ENCODE results near the gene DNAJC5. TPM values are rescaled to one million over a fixed set of nuclear protein-coding genes. Genes with fewer than 3 reads are reported as not detected.

The DNAJC5 gene
- total RNA-seq, 1 experiment from 2014 or later: 28.5 TPM

DNA sequence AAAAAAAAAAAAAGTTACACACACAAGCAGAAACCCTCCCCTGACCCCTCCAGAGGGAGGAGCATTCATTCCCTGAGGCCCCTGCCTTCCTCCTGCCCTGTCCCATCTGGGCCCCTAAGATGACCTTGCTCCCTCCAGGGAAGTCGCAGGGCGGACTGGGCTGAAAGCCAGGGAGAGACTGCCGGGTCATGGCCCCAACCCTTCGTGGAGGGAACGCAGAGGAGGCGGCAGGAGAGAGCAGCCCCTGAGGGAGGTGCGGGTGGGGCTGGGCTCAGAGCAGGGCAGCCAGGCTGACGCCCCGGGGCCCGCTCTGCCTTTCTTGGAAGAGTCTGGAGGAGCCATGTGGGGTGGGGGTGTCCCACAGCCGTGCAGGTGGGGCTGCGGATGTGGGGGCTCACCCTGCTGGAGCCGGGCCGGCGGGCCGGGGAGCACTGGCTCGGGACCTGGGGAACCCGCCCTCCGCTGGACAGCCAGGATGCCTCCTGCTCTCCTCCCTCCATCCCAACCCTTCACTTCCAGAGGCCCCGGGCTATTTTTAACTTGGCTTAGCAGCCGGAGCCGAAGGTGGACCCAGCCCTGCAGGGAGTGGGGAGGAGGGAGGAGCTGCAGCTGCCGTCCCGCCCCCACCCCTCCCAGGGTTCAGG lies 48.7 kb upstream of the DNAJC5 start:
- DNase-seq (ENCODE audit: low spot score) (peak; percentile 70), ATAC-seq (peak; percentile 65)
- Mint-ChIP-seq H3K27ac (peak overlapping the region; percentile 88), H3K36me3 (no peaks in the 10 kb centered on the region), H3K27me3 (ENCODE audit: low read depth) (no peaks in the 10 kb centered on the region; the same call in none of the 2 replicates), H3K4me1 (peaks cover 24% of the 10 kb centered on the region), H3K9me3 (no peaks in the 10 kb centered on the region), H3K4me3 (peak overlapping the region; percentile 75)
- POLR2A ChIA-PET: interaction anchor here (0.5 to 1.0 kb wide), 3 partner anchors 9 to 1485 kb away, joined by 4 to 5 read pairs (median 4); no protein-coding TSS in a partner anchor
- CTCF ChIA-PET: interaction anchor here (0.6 to 3.0 kb wide), 6 partner anchors 9 to 308 kb away, joined by 3 to 19 read pairs (median 9); partner anchors contain the start of genes PTK6 and TPD52L2
- TF ChIP-seq, protein P1, sequence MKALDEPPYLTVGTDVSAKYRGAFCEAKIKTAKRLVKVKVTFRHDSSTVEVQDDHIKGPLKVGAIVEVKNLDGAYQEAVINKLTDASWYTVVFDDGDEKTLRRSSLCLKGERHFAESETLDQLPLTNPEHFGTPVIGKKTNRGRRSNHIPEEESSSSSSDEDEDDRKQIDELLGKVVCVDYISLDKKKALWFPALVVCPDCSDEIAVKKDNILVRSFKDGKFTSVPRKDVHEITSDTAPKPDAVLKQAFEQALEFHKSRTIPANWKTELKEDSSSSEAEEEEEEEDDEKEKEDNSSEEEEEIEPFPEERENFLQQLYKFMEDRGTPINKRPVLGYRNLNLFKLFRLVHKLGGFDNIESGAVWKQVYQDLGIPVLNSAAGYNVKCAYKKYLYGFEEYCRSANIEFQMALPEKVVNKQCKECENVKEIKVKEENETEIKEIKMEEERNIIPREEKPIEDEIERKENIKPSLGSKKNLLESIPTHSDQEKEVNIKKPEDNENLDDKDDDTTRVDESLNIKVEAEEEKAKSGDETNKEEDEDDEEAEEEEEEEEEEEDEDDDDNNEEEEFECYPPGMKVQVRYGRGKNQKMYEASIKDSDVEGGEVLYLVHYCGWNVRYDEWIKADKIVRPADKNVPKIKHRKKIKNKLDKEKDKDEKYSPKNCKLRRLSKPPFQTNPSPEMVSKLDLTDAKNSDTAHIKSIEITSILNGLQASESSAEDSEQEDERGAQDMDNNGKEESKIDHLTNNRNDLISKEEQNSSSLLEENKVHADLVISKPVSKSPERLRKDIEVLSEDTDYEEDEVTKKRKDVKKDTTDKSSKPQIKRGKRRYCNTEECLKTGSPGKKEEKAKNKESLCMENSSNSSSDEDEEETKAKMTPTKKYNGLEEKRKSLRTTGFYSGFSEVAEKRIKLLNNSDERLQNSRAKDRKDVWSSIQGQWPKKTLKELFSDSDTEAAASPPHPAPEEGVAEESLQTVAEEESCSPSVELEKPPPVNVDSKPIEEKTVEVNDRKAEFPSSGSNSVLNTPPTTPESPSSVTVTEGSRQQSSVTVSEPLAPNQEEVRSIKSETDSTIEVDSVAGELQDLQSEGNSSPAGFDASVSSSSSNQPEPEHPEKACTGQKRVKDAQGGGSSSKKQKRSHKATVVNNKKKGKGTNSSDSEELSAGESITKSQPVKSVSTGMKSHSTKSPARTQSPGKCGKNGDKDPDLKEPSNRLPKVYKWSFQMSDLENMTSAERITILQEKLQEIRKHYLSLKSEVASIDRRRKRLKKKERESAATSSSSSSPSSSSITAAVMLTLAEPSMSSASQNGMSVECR (CRISPR knock-in tag; IDR thresholded peaks at IDR 0.05; ENCODE audit: borderline replicate concordance): no peak; the same call in 1 of the 2 replicates
- no peak for TF ChIP-seq ZBTB21 (CRISPR knock-in tag; IDR thresholded peaks at IDR 0.05; ENCODE audit: borderline replicate concordance)
- TF ChIP-seq IRF2 (CRISPR knock-in tag; IDR thresholded peaks at IDR 0.05; ENCODE audit: borderline replicate concordance, low read depth): no peak
- TF ChIP-seq TCF7 (CRISPR knock-in tag; IDR thresholded peaks at IDR 0.05; ENCODE audit: low read depth): no peak
- TF ChIP-seq AR (CRISPR knock-in tag; IDR thresholded peaks at IDR 0.05): no peak
- peak; percentile 46; the same call in 1 of the 2 replicates for TF ChIP-seq FOXP1 (CRISPR knock-in tag; IDR thresholded peaks at IDR 0.05; ENCODE audit: borderline replicate concordance)
- TF ChIP-seq ZNF317 (CRISPR knock-in tag; IDR thresholded peaks at IDR 0.05; ENCODE audit: borderline replicate concordance, low read depth): no peak
- peak; percentile 81; the same call in 1 of the 2 replicates for TF ChIP-seq ZNF263 (CRISPR knock-in tag; IDR thresholded peaks at IDR 0.05; ENCODE audit: low read depth)
- TF ChIP-seq ESRRA (CRISPR knock-in tag; IDR thresholded peaks at IDR 0.05; ENCODE audit: borderline replicate concordance): no peak
- TF ChIP-seq CTCF (IDR thresholded peaks at IDR 0.05): no peak
- TF ChIP-seq ZNF232 (CRISPR knock-in tag; IDR thresholded peaks at IDR 0.05): no peak
- TF ChIP-seq, protein P2, sequence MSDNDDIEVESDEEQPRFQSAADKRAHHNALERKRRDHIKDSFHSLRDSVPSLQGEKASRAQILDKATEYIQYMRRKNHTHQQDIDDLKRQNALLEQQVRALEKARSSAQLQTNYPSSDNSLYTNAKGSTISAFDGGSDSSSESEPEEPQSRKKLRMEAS (CRISPR knock-in tag; IDR thresholded peaks at IDR 0.05): 0 out of 2 replicates have a peak, but pooled peaks have one; percentile 22
- TF ChIP-seq GABPB1 (CRISPR knock-in tag; IDR thresholded peaks at IDR 0.05): no peak
- TF ChIP-seq ZNF416 (CRISPR knock-in tag; IDR thresholded peaks at IDR 0.05): no peak
- TF ChIP-seq ZNF138 (CRISPR knock-in tag; conservative IDR thresholded peaks at IDR 0.05): no peak
- no peak for TF ChIP-seq ELF4 (CRISPR knock-in tag; IDR thresholded peaks at IDR 0.05; ENCODE audit: low read depth)
- TF ChIP-seq AFF4 (CRISPR knock-in tag; IDR thresholded peaks at IDR 0.05; ENCODE audit: borderline replicate concordance): no peak
- TF ChIP-seq CREB1 (CRISPR knock-in tag; IDR thresholded peaks at IDR 0.05): no peak
- TF ChIP-seq TP53 (CRISPR knock-in tag; IDR thresholded peaks at IDR 0.05): no peak
- no peak for TF ChIP-seq TEAD4 (CRISPR knock-in tag; IDR thresholded peaks at IDR 0.05)
- TF ChIP-seq E2F5 (CRISPR knock-in tag; IDR thresholded peaks at IDR 0.05): 0 out of 2 replicates have a peak, but pooled peaks have one; percentile 35
- TF ChIP-seq PRRX2 (CRISPR knock-in tag; IDR thresholded peaks at IDR 0.05): no peak
